Esophagus muscularis mucosa (tissue), 4 donors: Measurements from ENCODE around the gene BRI3. TPM values are rescaled to one million over a fixed set of nuclear protein-coding genes. Genes with fewer than 3 reads are reported as not detected.

Experiments
- DNase-seq: peaks from one replicate; pipeline ENCODE4 v3.0.0-alpha.2; 2017; ENCODE audit errors: extremely low spot score
- H3K27ac ChIP-seq, 4 donors: fragments of 200-600 bp; sonication (generic); replicated peaks in 1 of 4; 1 replicate in 3 of 4; 2 replicates in 1 of 4; pipeline ENCODE4 v1.5.1; 2016 to 2019; ENCODE audit warnings: mild to moderate bottlenecking in 1 of 4
- H3K27me3 ChIP-seq, 4 donors: fragments of 200-600 bp; sonication (generic); one replicate each; pipeline versions ENCODE4 v1.5.1 to v1.6.0; 2016 to 2019
- H3K36me3 ChIP-seq, 4 donors: fragments of 200-600 bp; sonication (generic); one replicate each; pipeline ENCODE4 v1.5.1; 2016 to 2019
- H3K4me1 ChIP-seq, 4 donors: fragments of 200-600 bp; sonication (generic); one replicate each; pipeline ENCODE4 v1.5.1; 2016 to 2019
- H3K4me3 ChIP-seq, 4 donors: fragments of 200-600 bp; sonication (generic); 1 replicate in 2 of 4; 2 replicates in 2 of 4; pipeline ENCODE4 v1.5.1; 2016 to 2019; ENCODE audit warnings: mild to moderate bottlenecking in 4 of 4, moderate library complexity in 1 of 4
- H3K9me3 ChIP-seq, 4 donors: fragments of 200-600 bp; sonication (generic); 1 replicate in 3 of 4; 2 replicates in 1 of 4; pipeline ENCODE4 v1.5.1; 2016 to 2019
- CTCF ChIP-seq, 3 experiments: fragments of 200-600 bp in 2 of 3; fragments of 450-650 bp in 1 of 3; sonication (generic) in 2 of 3; IDR thresholded peaks; one replicate each; pipeline ENCODE4 v1.5.1; 2017 to 2019; ENCODE audit warnings: antibody characterized with exemption in 3 of 3, mild to moderate bottlenecking in 2 of 3, moderate library complexity in 1 of 3
- EP300 ChIP-seq: sonication (generic); formaldehyde crosslinking; IDR thresholded peaks from one replicate; pipeline ENCODE4 v1.6.1; 2017; ENCODE audit warnings: antibody characterized with exemption
- POLR2A ChIP-seq: fragments of 450-650 bp; IDR thresholded peaks from one replicate; pipeline ENCODE4 v1.6.1; 2017; ENCODE audit warnings: antibody characterized with exemption, moderate library complexity, mild to moderate bottlenecking, low read depth
- POLR2AphosphoS5 ChIP-seq, 2 donors: sonication (generic); formaldehyde crosslinking; IDR thresholded peaks; one replicate each; pipeline ENCODE4 v1.6.1; 2017; ENCODE audit warnings: antibody characterized with exemption in 2 of 2
- WGBS: methylation state at CpG from one replicate; pipeline ENCODE4 v1.1.5; 2018; 5-methylcytosine and 5-hydroxymethylcytosine counted together
- intact Hi-C: fragments of 100-400 bp; cut with DNase I; formaldehyde crosslinking; loops from one replicate; pipeline ENCODE4 v1.15.1; 2023
- total RNA-seq, 4 donors: library from RNA; depleted of rRNA; stranded (reverse); fragments of >200 nt; gene quantifications; one replicate each; pipeline versions ENCODE4 v1.1.0 to v1.2.1, GENCODE V29; 2016

Gene BRI3
- total RNA-seq, 4 donors from 2014 or later: 34.5 to 74.7 (median 55.3) TPM

GRCh38 chr7:98295467-98296192, 14.1 kb downstream of the BRI3 start:
- no peaks in the 10 kb centered on the region for H3K9me3 ChIP-seq
- peaks cover 0 to 18% (median 12%) of the 10 kb centered on the region in 4 donors for H3K4me1 ChIP-seq
- intact Hi-C loops: no loop called here
- TF ChIP-seq EP300: no peak
- TF ChIP-seq POLR2AphosphoS5 (IDR thresholded peaks at IDR 0.05): no peak
- no peak for TF ChIP-seq CTCF (IDR thresholded peaks at IDR 0.05)
- no peak for TF ChIP-seq POLR2A
- H3K27me3 ChIP-seq: no peaks in the 10 kb centered on the region
- H3K27ac ChIP-seq: no peak overlapping the region
- H3K4me3 ChIP-seq: no peak overlapping the region
- peaks cover 16 to 70% (median 47%) of the 10 kb centered on the region in 4 donors for H3K36me3 ChIP-seq
- DNase-seq: no peak
- WGBS: 80% methylated on average over 19 of the region's 19 CpGs

GRCh38 chr7:98296833-98297232, 15.3 kb downstream of the BRI3 start:
- 84% methylated on average over 8 of the region's 12 CpGs for WGBS
- intact Hi-C loops: no loop called here
- no peaks in the 10 kb centered on the region for H3K27me3 ChIP-seq
- H3K27ac ChIP-seq: no peak overlapping the region
- H3K4me3 ChIP-seq: no peak overlapping the region
- peaks cover 0 to 18% (median 12%) of the 10 kb centered on the region in 4 donors for H3K4me1 ChIP-seq
- TF ChIP-seq POLR2AphosphoS5 (IDR thresholded peaks at IDR 0.05) (no peak), CTCF (IDR thresholded peaks at IDR 0.05) (no peak), POLR2A (no peak), EP300 (no peak)
- H3K9me3 ChIP-seq: no peaks in the 10 kb centered on the region
- no peak for DNase-seq
- peaks cover 12 to 66% (median 36%) of the 10 kb centered on the region in 4 donors for H3K36me3 ChIP-seq

GRCh38 chr7:98297626-98298286, 16.3 kb downstream of the BRI3 start:
- no peak for TF ChIP-seq POLR2A
- TF ChIP-seq POLR2AphosphoS5 (IDR thresholded peaks at IDR 0.05): no peak
- no peak for TF ChIP-seq EP300
- no peak for TF ChIP-seq CTCF (IDR thresholded peaks at IDR 0.05)
- no peak overlapping the region for H3K4me3 ChIP-seq
- H3K4me1 ChIP-seq: peaks cover 0 to 18% (median 9%) of the 10 kb centered on the region in 4 donors
- WGBS: 59% methylated on average over 21 of the region's 21 CpGs
- intact Hi-C loops: no loop called here
- no peak overlapping the region for H3K27ac ChIP-seq
- DNase-seq: no peak
- peaks cover 4 to 58% (median 28%) of the 10 kb centered on the region in 4 donors for H3K36me3 ChIP-seq
- H3K27me3 ChIP-seq: no peaks in the 10 kb centered on the region
- H3K9me3 ChIP-seq: no peaks in the 10 kb centered on the region

GRCh38 chr7:98300595-98301372, 19.3 kb downstream of the BRI3 start:
- intact Hi-C loops: no loop called here
- WGBS: 85% methylated on average over 18 of the region's 26 CpGs
- peaks cover 0 to 8% (median 3%) of the 10 kb centered on the region in 4 donors for H3K4me1 ChIP-seq
- H3K27ac ChIP-seq: no peak overlapping the region
- no peaks in the 10 kb centered on the region for H3K27me3 ChIP-seq
- no peaks in the 10 kb centered on the region for H3K9me3 ChIP-seq
- H3K36me3 ChIP-seq: peaks cover 0 to 39% (median 8%) of the 10 kb centered on the region in 4 donors
- no peak overlapping the region for H3K4me3 ChIP-seq
- DNase-seq: no peak
- TF ChIP-seq CTCF (IDR thresholded peaks at IDR 0.05): no peak
- TF ChIP-seq EP300: no peak
- no peak for TF ChIP-seq POLR2AphosphoS5 (IDR thresholded peaks at IDR 0.05)
- TF ChIP-seq POLR2A: no peak
